ENCODE data around the gene CCDC18.

CCDC18 gene

GRCh38 chr1:93322349-93322748, 141.8 kb downstream of the CCDC18 start:
- DNase-seq, result no peak

- no peak for DNase-seq
Measured at GRCh38 chr1:93323185-93323820, 142.8 kb downstream of the CCDC18 start.

DNA sequence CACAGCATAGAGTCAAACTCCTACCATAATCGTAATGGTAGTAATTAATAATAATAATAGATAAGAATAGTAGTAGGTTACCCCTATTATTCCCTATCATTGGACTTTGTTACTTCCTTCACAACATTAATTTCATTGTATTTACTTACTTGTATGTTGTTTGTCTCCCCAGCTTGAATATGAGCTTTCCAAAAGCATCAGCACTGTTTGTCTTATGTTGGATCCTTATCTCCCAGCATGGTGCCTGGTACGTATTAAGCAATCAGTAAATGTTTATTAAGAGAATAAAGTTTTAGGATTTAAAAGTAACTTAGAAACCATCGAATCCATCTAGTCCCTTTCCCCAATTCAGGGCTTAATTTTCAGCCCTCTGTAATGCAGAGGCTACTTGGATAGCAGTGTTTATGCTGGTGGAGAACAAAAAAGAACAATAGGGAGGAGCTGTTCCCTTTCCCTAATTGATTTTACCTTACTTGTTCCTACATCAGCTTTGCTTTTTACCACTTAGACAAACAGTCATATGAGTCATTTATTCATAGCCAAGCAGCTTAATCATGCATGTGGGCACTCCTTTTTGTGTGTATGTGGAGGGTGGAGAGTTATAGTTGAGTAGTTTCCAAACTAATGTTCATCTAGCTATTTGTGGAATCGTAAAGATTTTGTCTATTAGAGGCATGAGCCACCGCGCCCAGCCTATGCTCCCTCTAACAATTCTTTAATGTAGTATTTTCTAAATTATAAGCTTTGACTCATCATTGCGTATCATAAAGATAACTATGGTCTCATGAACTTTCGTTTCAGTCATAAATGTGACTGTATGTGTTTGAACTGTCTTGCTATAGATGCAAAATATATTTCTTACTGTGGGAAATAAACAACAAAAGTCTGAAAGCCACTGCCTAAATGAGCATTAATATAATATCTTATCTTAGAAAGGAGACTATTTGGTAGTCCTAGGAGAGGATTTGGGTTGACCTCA, 144.3 kb downstream of the CCDC18 start:
- no peak for DNase-seq

All from activated T-cell treated with anti-CD3 and anti-CD28 coated beads for 4 hours (primary cell).